HL-60 (cell line): Measurements from ENCODE around the gene ST8SIA2.

ENCODE experiments used
- GABPA ChIP-seq: IDR thresholded peaks from 2 replicates; pipeline ENCODE4 v1.6.1; 2012; ENCODE audit warnings: low read depth
- TF ChIP-seq, protein P1 (sequence below): IDR thresholded peaks from one replicate; pipeline ENCODE4 v1.5.1; 2011; ENCODE audit warnings: low read length, control low read depth, inconsistent platforms; ENCODE audit not compliant: insufficient read depth

DNA sequence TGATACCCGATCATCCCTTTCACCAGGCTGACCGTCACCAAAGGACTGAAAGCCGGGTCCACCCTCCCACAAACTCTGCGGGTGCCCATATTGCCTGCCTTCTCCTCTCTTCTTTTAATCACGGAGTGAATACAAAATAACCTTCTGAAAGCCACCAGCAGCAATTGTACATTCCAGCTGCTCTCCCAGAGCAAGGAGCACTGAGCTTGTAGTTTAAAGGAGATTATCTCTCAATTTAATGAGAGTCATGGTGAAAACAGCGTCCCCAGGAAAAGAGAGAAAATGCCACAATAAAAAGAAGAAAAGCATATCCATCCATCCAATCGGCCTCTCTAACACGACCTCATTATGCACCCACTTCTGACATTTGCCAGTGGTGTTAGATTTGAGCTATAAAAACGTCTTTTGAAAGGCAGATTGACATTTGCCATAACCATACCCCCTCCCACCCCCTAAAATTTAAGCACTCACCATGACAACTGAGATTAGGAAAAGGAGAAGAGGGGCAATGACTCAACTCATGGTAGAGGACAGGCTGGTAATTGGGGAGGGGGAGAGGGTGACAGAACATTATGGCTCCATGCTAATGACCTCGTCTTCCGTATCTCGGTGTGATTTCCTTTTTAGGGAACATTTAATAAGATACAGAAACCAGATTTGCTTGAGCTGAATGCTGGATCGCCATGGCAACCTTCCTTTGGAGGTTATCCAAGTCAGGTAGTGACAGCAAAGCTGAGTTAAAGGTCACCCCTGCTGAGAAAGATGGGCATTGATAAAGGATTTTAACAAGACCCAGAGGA lies 106.2 kb downstream of the ST8SIA2 start:
- TF ChIP-seq GABPA, result no peak
- TF ChIP-seq, protein P1, sequence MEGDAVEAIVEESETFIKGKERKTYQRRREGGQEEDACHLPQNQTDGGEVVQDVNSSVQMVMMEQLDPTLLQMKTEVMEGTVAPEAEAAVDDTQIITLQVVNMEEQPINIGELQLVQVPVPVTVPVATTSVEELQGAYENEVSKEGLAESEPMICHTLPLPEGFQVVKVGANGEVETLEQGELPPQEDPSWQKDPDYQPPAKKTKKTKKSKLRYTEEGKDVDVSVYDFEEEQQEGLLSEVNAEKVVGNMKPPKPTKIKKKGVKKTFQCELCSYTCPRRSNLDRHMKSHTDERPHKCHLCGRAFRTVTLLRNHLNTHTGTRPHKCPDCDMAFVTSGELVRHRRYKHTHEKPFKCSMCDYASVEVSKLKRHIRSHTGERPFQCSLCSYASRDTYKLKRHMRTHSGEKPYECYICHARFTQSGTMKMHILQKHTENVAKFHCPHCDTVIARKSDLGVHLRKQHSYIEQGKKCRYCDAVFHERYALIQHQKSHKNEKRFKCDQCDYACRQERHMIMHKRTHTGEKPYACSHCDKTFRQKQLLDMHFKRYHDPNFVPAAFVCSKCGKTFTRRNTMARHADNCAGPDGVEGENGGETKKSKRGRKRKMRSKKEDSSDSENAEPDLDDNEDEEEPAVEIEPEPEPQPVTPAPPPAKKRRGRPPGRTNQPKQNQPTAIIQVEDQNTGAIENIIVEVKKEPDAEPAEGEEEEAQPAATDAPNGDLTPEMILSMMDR, result no peak
